Measurements from ENCODE around the gene EGFR. TPM values are rescaled to one million over a fixed set of nuclear protein-coding genes. Genes with fewer than 3 reads are reported as not detected.

EGFR gene
- total and polyA plus RNA-seq, 2 donors (not counting 3 experiments of a cell fraction or from before 2014, with no cell fraction given) = 1.5 to 4.1 TPM

GRCh38 chr7:55092975-55093373 is 74.2 kb downstream of the EGFR start:
- Histone ChIP-seq H3K4me3 (replicated peaks in 1 of 3; ENCODE audit: insufficient read depth in 1 of 3, low read depth in 1 of 3, low read length in 3 of 3) (no peak overlapping the region), H2AFZ (ENCODE audit: low read depth, low read length) (no peak overlapping the region), H3K36me3 (ENCODE audit: control insufficient read depth in 2 of 2, extremely low read depth in 1 of 2, insufficient read depth in 2 of 2, low read length in 2 of 2) (no peaks in the 10 kb centered on the region), H3K27me3 (ENCODE audit: control insufficient read depth in 2 of 2, insufficient read depth in 2 of 2, low read length in 2 of 2) (peaks cover 45 to 46% of the 10 kb centered on the region in 2 experiments), H3K9me3 (replicated peaks; ENCODE audit: control insufficient read depth, insufficient read depth, low read length) (no peaks in the 10 kb centered on the region), H3K4me2 (ENCODE audit: insufficient read depth, low read length) (no peak overlapping the region), H3K27ac (ENCODE audit: insufficient read depth, low read depth, low read length) (no peak overlapping the region), H3K9ac (replicated peaks; ENCODE audit: extremely low read depth, insufficient read depth, low read length) (no peak overlapping the region), H3K79me2 (ENCODE audit: control insufficient read depth, insufficient read depth, low read length) (no peaks in the 10 kb centered on the region), H4K20me1 (replicated peaks; ENCODE audit: control insufficient read depth, extremely low read depth, insufficient read depth, low read length) (no peaks in the 10 kb centered on the region), H3K9me1 (replicated peaks; ENCODE audit: control insufficient read depth, extremely low read depth, insufficient read depth, low read length) (no peaks in the 10 kb centered on the region), H3K4me1 (ENCODE audit: control insufficient read depth, extremely low read depth, insufficient read depth, low read length) (no peaks in the 10 kb centered on the region)
- CTCF ChIA-PET = interaction anchor here (2.1 kb wide), 1 partner anchor 162 kb away, joined by 9 read pairs; no protein-coding TSS in a partner anchor
- dilution Hi-C loops (cut with MboI; ENCODE audit: extremely low pct_ligation_motif_present, low sequenced_read_pairs) = no loop called here
- DNase-seq (ENCODE audit: low read depth, low spot score) (no peak), FAIRE-seq (no peak)
- no TSS peak for BruUV-seq (replicated peaks)
- no peak for TF ChIP-seq POLR2AphosphoS5 (IDR thresholded peaks at IDR 0.05; ENCODE audit: insufficient read depth, low read depth, low read length)
- no peak for TF ChIP-seq FOS (IDR thresholded peaks at IDR 0.05; ENCODE audit: borderline replicate concordance, insufficient read depth, low read length)
- TF ChIP-seq POLR2A (IDR thresholded peaks at IDR 0.05; ENCODE audit: low read depth, low read length) = no peak
- no peak for TF ChIP-seq JUN (IDR thresholded peaks at IDR 0.05; ENCODE audit: borderline replicate concordance, insufficient read depth, insufficient read length, low read depth)
- TF ChIP-seq MAX (IDR thresholded peaks at IDR 0.05; ENCODE audit: insufficient read depth, insufficient read length) = no peak
- no peak for TF ChIP-seq EZH2 (IDR thresholded peaks at IDR 0.05; ENCODE audit: borderline replicate concordance, low read depth, low read length, severe bottlenecking)
- no peak for TF ChIP-seq GATA2 (IDR thresholded peaks at IDR 0.05; ENCODE audit: insufficient read depth, insufficient read length, low read depth, low read length)
- TF ChIP-seq CTCF (IDR thresholded peaks at IDR 0.05; ENCODE audit: extremely low read depth in 1 of 2, insufficient read depth in 1 of 2, low read depth in 1 of 2, low read length in 2 of 2) = no peak
- TF ChIP-seq MYC (IDR thresholded peaks at IDR 0.05; ENCODE audit: low read depth, low read length) = no peak
- POLR2A ChIA-PET = no interaction called here
- intact Hi-C loops (cut with micrococcal nuclease) = no loop called here

Data from endothelial cell of umbilical vein (primary cell).